C4-2B (cell line): ENCODE results near the gene NOP9.

Experiments
- CTCF ChIP-seq: fragments of 450-650 bp; conservative IDR thresholded peaks from 2 replicates; pipeline ENCODE4 v1.5.1; 2017; ENCODE audit warnings: mild to moderate bottlenecking
- ZFX ChIP-seq: fragments of 450-650 bp; IDR thresholded peaks from 2 replicates; pipeline ENCODE4 v1.6.1; 2017

- TF ChIP-seq CTCF (no peak), ZFX (no peak)
Measured at GRCh38 chr14:24260026-24260779, 39.4 kb upstream of the NOP9 start.
